CD4-positive, alpha-beta T cell (primary cell): ENCODE data around the gene LRRK1. TPM values are rescaled to one million over a fixed set of nuclear protein-coding genes. Genes with fewer than 3 reads are reported as not detected.

ENCODE experiments used
- ATAC-seq: fragments of 200-7000 bp; cut with Tn5 transposase; one replicate; pipeline ENCODE4 v1.10.0; 2022; ENCODE audit warnings: mild to moderate bottlenecking; ENCODE audit not compliant: poor library complexity
- CTCF ChIA-PET: fragments of 350-600 bp; sonication (Branson Sonifier 250); formaldehyde crosslinking; loops from one replicate; lab custom pipeline; 2021; ENCODE audit warnings: antibody characterized with exemption, inconsistent platforms; lab: Charles Lee
- POLR2A ChIA-PET: fragments of 350-600 bp; sonication (Branson Sonifier 250); formaldehyde crosslinking; loops from one replicate; lab custom pipeline; 2021; ENCODE audit warnings: antibody characterized with exemption, inconsistent platforms; lab: Charles Lee
- DNase-seq, 14 experiments: peaks; one replicate each; pipeline ENCODE4 v3.0.0-alpha.2; 2013 to 2020; ENCODE audit warnings: mixed read lengths in 2 of 14
- H3K27ac ChIP-seq, 2 donors: one replicate each; pipeline versions ENCODE4 v1.5.1 to v1.7.0; 2013; ENCODE audit warnings: low read length in 2 of 2, low read depth in 1 of 2, mild to moderate bottlenecking in 1 of 2
- H3K27me3 ChIP-seq, 2 experiments: 1 replicate in 1 of 2; 2 replicates in 1 of 2; pipeline versions ENCODE4 v1.6.1 to v1.7.0; 2013; ENCODE audit warnings: low read length in 2 of 2, control low read depth in 1 of 2, mild to moderate bottlenecking in 1 of 2, moderate library complexity in 1 of 2; ENCODE audit not compliant: insufficient read depth in 2 of 2, control insufficient read depth in 1 of 2
- H3K36me3 ChIP-seq: one replicate; pipeline ENCODE4 v1.6.1; 2013; ENCODE audit warnings: low read length, control low read depth; ENCODE audit not compliant: insufficient read depth
- H3K4me1 ChIP-seq: one replicate; pipeline ENCODE4 v1.6.1; 2013; ENCODE audit warnings: low read length, control low read depth; ENCODE audit not compliant: insufficient read depth
- H3K4me3 ChIP-seq: one replicate; pipeline ENCODE4 v1.5.1; 2013; ENCODE audit warnings: mild to moderate bottlenecking, low read length, moderate library complexity
- H3K9me3 ChIP-seq, 2 experiments: 1 replicate in 1 of 2; 2 replicates in 1 of 2; pipeline versions ENCODE4 v1.6.1 to v1.7.0; 2013; ENCODE audit warnings: low read length in 2 of 2, mild to moderate bottlenecking in 2 of 2, control low read depth in 1 of 2, moderate library complexity in 1 of 2; ENCODE audit not compliant: control insufficient read depth in 1 of 2, insufficient read depth in 1 of 2
- H3K27ac Mint-ChIP-seq: one replicate; pipeline ENCODE4 v1.8.0; 2020; ENCODE audit warnings: mixed read lengths
- H3K27me3 Mint-ChIP-seq: one replicate; pipeline ENCODE4 v1.8.0; 2021; ENCODE audit warnings: mixed read lengths
- H3K36me3 Mint-ChIP-seq: one replicate; pipeline ENCODE4 v1.8.0; 2021; ENCODE audit warnings: low read depth, mixed read lengths
- H3K4me1 Mint-ChIP-seq: one replicate; pipeline ENCODE4 v1.8.0; 2021; ENCODE audit warnings: low read depth, mixed read lengths
- H3K4me3 Mint-ChIP-seq: one replicate; pipeline ENCODE4 v1.8.0; 2020; ENCODE audit warnings: mild to moderate bottlenecking, mixed read lengths
- H3K9me3 Mint-ChIP-seq: one replicate; pipeline ENCODE4 v1.8.0; 2020; ENCODE audit warnings: mixed read lengths
- CTCF ChIP-seq: fragments of 200-600 bp; IDR thresholded peaks from one replicate; pipeline ENCODE4 v1.8.0; 2022; ENCODE audit warnings: antibody characterized with exemption, mild to moderate bottlenecking
- intact Hi-C, 2 experiments: fragments of 100-400 bp; cut with DNase I in 1 of 2; cut with micrococcal nuclease in 1 of 2; formaldehyde crosslinking; loops; one replicate each; pipeline versions ENCODE4 v1.15.1 to v1.9.0; 2023 to 2025; cut with DNase I, micrococcal nuclease
- total RNA-seq, 174 experiments: library from RNA in 2 of 174; stranded (reverse) in 2 of 174; gene quantifications; one replicate each; pipeline ENCODE4 v1.2.3 and lab custom pipeline; 2021 to 2026

Gene LRRK1
- total RNA-seq, 2 experiments from 2014 or later: 0.60 to 0.73 TPM

DNA sequence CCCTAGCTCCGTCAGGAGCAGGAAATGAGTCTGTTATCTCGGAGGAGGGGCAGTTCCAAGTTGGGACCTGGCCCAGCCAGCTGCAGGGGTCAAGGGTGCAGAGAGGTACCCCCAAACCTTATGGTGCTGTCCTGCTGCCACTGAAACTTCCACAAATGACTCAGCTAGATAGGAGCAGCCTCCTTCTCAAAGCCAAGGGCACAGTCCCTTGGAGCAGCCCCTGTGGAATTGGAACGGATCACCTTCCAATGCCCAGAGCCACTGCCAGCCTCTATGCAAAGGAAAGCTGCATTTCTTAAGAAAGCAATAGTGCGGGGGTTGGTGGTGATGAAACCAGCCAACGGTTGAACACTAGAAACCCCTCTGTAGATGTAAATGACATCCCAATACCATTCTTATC, 19.6 kb upstream of the LRRK1 start:
- no peak overlapping the region for H3K27ac Mint-ChIP-seq
- H3K4me1 Mint-ChIP-seq: no peaks in the 10 kb centered on the region
- no peaks in the 10 kb centered on the region for H3K36me3 ChIP-seq
- no peaks in the 10 kb centered on the region for H3K9me3 ChIP-seq
- H3K4me3 Mint-ChIP-seq: no peak overlapping the region
- H3K4me3 ChIP-seq: no peak overlapping the region
- TF ChIP-seq CTCF: no peak
- no peaks in the 10 kb centered on the region for H3K9me3 Mint-ChIP-seq
- intact Hi-C loops: no loop called here
- no peaks in the 10 kb centered on the region for H3K36me3 Mint-ChIP-seq
- H3K27me3 Mint-ChIP-seq: peaks cover 23% of the 10 kb centered on the region
- H3K4me1 ChIP-seq: no peaks in the 10 kb centered on the region
- POLR2A ChIA-PET: no interaction called here
- no peak overlapping the region for H3K27ac ChIP-seq
- CTCF ChIA-PET: no interaction called here
- DNase-seq (no peak), ATAC-seq (no peak)
- peaks cover 0 to 5% of the 10 kb centered on the region in 2 experiments for H3K27me3 ChIP-seq

DNA sequence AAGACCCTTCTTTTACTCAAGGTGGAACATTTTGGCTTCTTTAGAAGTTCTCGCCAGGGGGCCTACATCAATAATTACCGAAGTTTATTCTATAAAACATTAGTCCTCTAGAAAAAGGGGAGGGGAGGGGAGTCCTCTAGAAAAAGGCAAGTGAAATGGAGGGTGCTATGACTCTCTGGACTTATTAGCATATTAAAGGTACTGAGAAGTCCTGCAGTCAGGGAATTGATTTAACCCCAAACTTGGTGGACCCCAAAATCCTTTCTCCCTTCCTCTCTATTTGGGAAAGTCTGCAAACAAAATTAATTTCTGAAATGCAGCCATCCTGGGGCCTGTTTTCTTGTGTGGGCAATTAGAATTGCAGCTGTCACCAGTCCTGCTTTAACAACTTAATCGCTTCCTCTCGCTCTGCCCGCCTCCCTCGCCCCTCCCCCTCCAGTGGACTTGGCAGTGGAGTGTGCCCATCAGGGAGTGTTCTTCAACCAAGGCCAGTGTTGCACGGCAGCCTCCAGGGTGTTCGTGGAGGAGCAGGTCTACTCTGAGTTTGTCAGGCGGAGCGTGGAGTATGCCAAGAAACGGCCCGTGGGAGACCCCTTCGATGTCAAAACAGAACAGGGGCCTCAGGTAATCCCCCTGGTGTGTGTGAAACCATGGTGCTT, 18.9 kb upstream of the LRRK1 start:
- Histone ChIP-seq H3K4me1 (no peaks in the 10 kb centered on the region), H3K36me3 (no peaks in the 10 kb centered on the region), H3K27ac (no peak overlapping the region), H3K4me3 (no peak overlapping the region), H3K9me3 (no peaks in the 10 kb centered on the region), H3K27me3 (peaks cover 0 to 5% of the 10 kb centered on the region in 2 experiments)
- Mint-ChIP-seq H3K4me1 (no peaks in the 10 kb centered on the region), H3K27me3 (peaks cover 18% of the 10 kb centered on the region), H3K27ac (no peak overlapping the region), H3K9me3 (no peaks in the 10 kb centered on the region), H3K36me3 (no peaks in the 10 kb centered on the region), H3K4me3 (no peak overlapping the region)
- CTCF ChIA-PET: no interaction called here
- intact Hi-C loops: no loop called here
- ATAC-seq: no peak
- POLR2A ChIA-PET: no interaction called here
- no peak for DNase-seq
- TF ChIP-seq CTCF: no peak

GRCh38 chr15:100900795-100901169, 18.4 kb upstream of the LRRK1 start:
- H3K27me3 Mint-ChIP-seq: peaks cover 18% of the 10 kb centered on the region
- POLR2A ChIA-PET: no interaction called here
- H3K9me3 Mint-ChIP-seq: no peaks in the 10 kb centered on the region
- no peaks in the 10 kb centered on the region for H3K4me1 Mint-ChIP-seq
- DNase-seq (no peak), ATAC-seq (no peak)
- no peaks in the 10 kb centered on the region for H3K9me3 ChIP-seq
- no peaks in the 10 kb centered on the region for H3K36me3 ChIP-seq
- peaks cover 0 to 5% of the 10 kb centered on the region in 2 experiments for H3K27me3 ChIP-seq
- TF ChIP-seq CTCF: no peak
- H3K4me1 ChIP-seq: no peaks in the 10 kb centered on the region
- no peaks in the 10 kb centered on the region for H3K36me3 Mint-ChIP-seq
- H3K4me3 Mint-ChIP-seq: no peak overlapping the region
- H3K27ac Mint-ChIP-seq: no peak overlapping the region
- intact Hi-C loops: no loop called here
- H3K4me3 ChIP-seq: no peak overlapping the region
- H3K27ac ChIP-seq: no peak overlapping the region
- CTCF ChIA-PET: no interaction called here
